ENCODE data around the gene UMPS.

Gene UMPS

DNA sequence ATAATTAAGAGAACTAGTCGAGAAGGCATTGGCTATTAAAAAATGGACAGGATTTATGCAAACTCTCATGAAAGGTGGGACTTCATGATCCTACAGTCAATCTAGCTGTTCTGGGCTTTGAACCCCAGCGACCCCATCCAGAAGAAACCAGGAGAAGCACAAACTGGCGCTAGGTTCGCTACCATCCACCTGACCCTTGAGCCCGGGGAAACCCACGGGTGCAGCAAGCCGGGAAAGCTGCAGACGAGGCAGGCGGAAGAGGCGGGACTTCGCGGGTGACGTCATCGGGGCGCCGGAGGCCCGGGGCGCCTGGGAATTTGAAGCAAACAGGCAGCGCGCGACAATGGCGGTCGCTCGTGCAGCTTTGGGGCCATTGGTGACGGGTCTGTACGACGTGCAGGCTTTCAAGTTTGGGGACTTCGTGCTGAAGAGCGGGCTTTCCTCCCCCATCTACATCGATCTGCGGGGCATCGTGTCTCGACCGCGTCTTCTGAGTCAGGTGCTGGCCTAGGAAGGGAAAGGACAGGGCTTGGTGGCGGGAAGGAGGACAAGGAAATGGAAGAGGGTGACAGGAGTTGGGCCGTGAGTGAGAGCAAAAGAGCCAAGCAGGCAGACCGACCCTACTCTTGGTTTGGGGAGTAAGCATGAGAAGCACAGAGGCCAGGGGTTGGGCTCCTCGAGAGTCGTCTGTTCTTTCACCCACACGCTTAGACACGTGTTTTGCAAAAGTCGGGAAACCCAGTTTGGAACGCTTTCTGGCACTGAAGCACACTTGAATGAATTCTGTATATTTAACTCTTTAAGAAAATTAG is at the start of gene UMPS:
Gene UMPS, plus strand, starts transcription at position 324 of the 812 bp plus-strand sequence. Its CDS starts 20 bp downstream, at position 344.
- TF ChIP-seq GATA1 (IDR thresholded peaks at IDR 0.05; ENCODE audit: low read depth, low read length) (no peak), POLR2A (IDR thresholded peaks at IDR 0.05; ENCODE audit: low read length) (peak; percentile 87)
- DNase-seq, result peak; percentile 92

DNA sequence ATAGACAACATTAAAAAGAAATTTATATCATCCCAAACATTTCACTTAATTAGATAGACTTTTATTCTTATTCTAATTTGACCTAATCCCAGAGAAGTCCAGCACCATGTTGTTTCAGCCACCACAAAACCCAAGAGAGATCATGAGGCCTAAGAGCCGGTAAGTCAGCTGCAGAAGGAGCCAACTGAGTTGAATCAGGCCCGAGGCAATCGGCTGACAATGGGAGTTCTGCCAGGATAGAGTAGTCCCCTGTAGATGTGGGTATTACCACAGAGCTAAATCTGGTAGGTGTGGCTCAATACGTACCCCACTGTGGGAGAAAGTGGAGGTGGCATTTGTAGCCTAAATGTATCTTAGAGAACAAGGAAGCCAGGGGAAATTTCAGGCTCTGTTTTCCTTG is 49.7 kb upstream of the UMPS start:
- no peak for DNase-seq
- TF ChIP-seq GATA1 (IDR thresholded peaks at IDR 0.05; ENCODE audit: low read depth, low read length), result no peak
- no peak for TF ChIP-seq POLR2A (IDR thresholded peaks at IDR 0.05; ENCODE audit: low read length)

DNA sequence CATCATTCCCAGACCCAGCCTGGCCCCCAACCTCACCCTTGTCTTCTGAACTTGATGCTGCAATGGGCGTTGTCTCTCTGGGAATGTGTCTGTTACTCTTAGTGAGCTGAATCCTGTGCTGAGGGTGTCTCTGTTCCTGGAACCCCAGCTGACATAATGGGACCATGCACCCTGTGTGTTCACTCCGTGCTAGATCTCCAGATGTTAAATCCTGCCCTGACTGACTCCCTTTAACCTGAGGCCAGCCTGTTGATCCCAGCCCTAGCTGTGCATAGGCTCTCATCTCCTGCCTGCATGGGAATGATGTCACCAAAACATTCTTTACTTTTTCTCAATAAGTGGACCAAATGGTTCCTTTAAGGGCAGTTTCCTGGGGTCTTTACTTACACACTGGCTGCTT is 48.0 kb upstream of the UMPS start:
- DNase-seq, result no peak

DNA sequence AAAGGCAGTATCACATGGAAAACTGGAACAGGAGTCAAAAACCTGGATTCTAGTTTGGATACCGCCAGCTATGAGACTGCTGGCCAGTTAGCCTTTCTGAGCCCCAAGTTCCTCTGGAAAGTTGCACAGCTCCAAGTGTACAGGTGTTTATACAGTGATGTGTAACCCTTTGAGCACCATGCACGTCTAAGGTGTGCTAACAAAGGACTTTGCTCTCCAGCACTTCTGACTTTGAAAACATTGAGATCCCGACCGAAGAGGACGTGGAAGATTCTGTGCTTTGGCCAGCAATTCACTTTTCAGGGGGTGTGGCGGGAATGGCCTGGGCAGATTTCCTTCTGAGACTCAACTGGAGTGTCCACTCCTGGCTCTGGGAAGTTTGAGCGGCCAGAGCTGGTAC is 45.8 kb upstream of the UMPS start:
- TF ChIP-seq GATA1 (IDR thresholded peaks at IDR 0.05; ENCODE audit: low read depth, low read length) (no peak), POLR2A (IDR thresholded peaks at IDR 0.05; ENCODE audit: low read length) (no peak)
- no peak for DNase-seq

More for the DNA sequence above, 48.0 kb upstream of the UMPS start:
- TF ChIP-seq POLR2A (IDR thresholded peaks at IDR 0.05; ENCODE audit: low read length) (no peak), GATA1 (IDR thresholded peaks at IDR 0.05; ENCODE audit: low read depth, low read length) (no peak)

DNA sequence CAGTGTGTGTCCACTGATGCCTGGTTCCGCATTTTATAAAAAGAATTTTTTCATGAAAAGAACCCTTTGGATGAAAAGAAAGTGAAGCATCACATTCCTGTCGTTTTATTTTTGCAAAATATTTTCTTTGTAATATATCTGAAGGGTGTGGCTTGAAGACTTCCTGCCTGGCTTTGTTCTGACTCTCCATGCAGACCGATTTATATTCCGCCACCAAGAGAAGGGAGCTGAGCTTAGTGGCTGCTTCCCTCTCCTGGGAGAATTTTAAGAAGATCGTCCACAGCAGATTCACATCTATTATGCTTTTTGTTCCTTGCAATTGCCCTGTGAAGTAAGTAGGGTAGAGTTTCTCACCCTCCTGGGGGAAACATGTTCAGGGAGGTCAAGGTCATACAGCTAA is 45.2 kb upstream of the UMPS start:
- no peak for TF ChIP-seq POLR2A (IDR thresholded peaks at IDR 0.05; ENCODE audit: low read length)
- no peak for TF ChIP-seq GATA1 (IDR thresholded peaks at IDR 0.05; ENCODE audit: low read depth, low read length)
- no peak for DNase-seq

DNA sequence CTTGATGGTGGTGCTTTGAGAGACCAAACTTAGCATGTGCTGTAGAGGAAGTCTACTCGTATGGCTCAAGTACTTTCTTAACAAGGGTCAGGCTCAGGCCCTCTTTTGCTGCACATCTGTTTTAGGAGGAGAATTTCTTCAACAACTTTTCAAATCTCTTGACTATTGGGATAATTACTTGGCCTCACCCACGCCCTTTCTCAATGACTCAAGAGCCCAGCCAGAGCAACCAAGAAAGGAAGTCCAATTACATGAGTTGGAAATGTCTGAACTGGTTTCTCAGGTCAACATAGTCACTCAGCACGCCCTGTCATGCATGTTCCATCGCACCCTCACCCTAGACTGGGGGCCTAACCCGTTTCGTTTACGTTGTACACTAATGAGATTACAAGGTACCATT is 44.8 kb upstream of the UMPS start:
- no peak for TF ChIP-seq POLR2A (IDR thresholded peaks at IDR 0.05; ENCODE audit: low read length)
- no peak for TF ChIP-seq GATA1 (IDR thresholded peaks at IDR 0.05; ENCODE audit: low read depth, low read length)
- no peak for DNase-seq

DNA sequence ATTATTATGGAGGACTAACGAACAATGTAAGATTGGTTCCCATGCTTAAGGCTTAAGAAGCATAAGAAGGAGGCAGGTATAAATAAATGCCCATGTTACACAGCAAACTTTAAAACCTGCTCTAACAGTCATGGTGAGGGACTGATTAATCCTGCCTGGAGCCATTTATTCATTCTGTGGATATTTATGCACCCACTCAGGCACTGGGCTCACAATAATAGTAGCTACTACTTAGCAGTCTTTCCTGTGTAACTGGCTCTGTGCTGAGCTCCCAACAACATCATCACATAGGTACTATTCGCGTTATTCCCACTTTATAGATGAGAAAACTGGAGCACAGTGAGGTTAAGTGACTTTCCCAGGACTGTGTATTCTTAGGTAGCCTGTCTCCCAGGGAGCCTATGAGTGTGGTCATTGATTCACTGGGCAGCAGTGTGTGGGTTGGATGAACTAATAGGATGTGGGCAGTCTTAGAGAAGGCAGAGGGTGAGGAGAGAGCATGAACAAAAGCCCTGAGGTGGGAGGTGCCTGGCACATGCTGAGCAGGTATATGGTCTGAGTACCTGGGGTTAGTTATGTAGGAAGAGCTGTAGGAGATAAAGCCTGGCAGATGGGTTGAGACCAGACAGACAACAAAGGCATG is 44.1 kb upstream of the UMPS start:
- no peak for DNase-seq
- TF ChIP-seq GATA1 (IDR thresholded peaks at IDR 0.05; ENCODE audit: low read depth, low read length), result no peak
- no peak for TF ChIP-seq POLR2A (IDR thresholded peaks at IDR 0.05; ENCODE audit: low read length)

DNA sequence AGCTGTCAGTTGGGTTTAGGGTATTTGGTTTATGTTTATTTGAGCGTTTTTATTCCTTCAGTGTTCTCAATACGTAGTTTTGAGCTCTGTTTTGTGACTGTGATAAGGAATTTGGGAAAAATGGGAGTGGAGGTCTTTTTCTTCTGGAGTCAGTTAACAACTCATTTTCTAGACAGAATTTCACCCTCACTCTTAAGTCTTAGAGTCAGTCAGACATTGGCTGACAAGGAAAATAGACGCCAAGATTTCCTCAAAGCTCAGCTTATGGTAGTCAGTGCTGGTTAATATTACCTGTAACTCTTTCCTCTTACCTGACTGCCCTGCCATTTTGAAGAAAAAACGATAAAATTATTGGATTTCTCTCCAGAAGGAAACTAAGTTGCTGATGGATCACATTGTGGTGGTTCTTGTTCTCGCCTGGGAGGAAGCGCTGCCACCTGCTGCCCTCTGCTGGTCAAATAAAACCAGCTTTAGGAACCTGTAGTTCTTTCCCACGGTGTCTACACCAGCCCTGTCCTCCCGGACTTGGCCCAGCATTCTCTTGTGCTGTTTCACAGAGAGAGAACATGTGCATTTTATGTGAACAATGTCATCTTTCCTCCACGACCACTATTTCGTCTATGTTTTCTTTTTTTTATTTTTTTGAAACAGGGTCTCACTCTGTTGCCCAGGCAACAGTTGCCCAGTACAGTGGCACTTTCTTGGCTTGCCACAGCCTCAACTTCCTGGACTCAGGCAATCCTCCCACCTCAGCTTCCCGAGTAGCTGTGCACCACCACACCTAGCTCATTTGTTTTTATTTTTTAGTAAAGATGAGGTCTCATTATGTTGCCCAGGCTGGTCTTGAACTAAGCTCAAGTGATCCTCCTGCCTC is 41.4 kb upstream of the UMPS start:
- DNase-seq, result peak; percentile 71 to 86
- TF ChIP-seq POLR2A (IDR thresholded peaks at IDR 0.05; ENCODE audit: low read length) (no peak), GATA1 (IDR thresholded peaks at IDR 0.05; ENCODE audit: low read depth, low read length) (no peak)

DNA sequence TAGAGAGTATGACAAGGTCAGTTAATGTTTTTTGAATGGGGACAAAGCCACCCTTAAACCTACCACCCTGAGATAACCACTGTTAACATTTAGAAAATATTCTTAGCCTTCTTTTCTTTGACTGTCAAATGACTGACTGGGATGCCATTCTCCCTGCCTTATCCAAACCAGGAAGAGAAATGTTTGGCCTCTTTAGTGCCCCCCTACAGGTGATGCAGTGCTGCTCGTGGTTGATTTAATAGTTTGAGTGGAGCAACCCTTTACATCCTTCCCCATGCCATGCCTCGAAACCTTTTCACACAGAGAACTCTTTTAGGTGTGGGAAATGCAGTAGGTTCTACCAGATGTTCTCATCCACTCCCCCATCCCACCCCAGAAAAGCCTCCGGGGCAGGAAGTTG is 38.7 kb upstream of the UMPS start:
- DNase-seq, result no peak
- no peak for TF ChIP-seq POLR2A (IDR thresholded peaks at IDR 0.05; ENCODE audit: low read length)
- TF ChIP-seq GATA1 (IDR thresholded peaks at IDR 0.05; ENCODE audit: low read depth, low read length), result no peak

DNA sequence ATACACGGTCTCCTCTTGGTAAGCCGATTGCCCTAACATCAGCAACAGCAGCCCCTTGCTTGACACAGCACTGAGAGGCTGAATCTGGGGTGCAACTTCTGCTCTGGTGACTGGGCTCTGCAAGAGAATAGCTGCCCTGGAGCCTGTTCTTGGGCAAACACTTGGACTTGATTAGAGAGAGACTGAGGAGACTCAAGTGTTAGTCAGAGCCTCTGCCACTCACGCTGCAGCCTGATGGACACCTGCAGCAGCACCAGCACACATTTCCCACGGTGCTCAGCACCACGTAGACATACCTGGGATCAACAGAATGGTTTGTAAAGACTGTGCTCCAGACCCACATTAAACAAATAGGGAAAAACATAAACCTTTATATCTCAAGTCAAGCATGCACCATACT is 35.8 kb upstream of the UMPS start:
- DNase-seq, result no peak
- TF ChIP-seq POLR2A (IDR thresholded peaks at IDR 0.05; ENCODE audit: low read length) (no peak), GATA1 (IDR thresholded peaks at IDR 0.05; ENCODE audit: low read depth, low read length) (no peak)

DNA sequence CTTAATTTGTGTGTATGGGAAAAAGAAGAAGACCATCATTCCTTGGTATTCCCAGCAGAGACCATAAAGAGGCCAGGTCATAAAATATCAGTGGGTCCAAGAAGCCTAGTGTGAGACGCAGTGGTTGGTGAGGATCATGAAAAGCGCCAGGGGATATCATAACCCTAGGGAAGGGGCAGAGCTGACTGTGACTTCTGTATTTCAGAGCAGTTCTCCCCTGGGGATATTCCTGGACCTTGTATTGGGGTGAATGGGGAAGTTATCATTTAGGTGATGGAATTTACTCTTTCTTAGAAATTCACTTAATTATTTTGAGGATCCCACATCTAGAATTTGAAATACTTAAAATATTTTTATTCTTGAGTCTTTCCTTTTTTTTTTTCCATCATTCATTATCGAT is 34.9 kb upstream of the UMPS start:
- TF ChIP-seq POLR2A (IDR thresholded peaks at IDR 0.05; ENCODE audit: low read length) (no peak), GATA1 (IDR thresholded peaks at IDR 0.05; ENCODE audit: low read depth, low read length) (no peak)
- no peak for DNase-seq

DNA sequence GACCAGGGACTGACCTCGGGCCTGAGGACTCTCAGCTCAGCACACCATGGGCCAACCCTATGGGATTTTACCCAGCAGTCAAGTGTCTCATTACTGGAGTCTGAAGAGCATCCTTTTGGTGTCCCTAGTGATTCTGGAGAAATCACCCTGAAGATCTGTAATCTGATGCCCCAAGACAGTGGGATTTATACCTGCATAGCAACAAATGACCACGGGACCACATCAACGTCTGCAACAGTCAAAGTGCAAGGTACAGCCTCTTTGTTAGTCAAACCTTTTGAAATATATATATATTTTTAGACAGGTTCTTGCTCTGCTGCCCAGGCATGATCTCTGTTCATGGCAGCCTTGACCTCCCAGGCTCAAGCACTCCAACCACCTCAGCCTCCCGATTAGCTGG is 34.2 kb upstream of the UMPS start:
- DNase-seq, result no peak
- TF ChIP-seq GATA1 (IDR thresholded peaks at IDR 0.05; ENCODE audit: low read depth, low read length), result no peak
- TF ChIP-seq POLR2A (IDR thresholded peaks at IDR 0.05; ENCODE audit: low read length), result no peak

DNA sequence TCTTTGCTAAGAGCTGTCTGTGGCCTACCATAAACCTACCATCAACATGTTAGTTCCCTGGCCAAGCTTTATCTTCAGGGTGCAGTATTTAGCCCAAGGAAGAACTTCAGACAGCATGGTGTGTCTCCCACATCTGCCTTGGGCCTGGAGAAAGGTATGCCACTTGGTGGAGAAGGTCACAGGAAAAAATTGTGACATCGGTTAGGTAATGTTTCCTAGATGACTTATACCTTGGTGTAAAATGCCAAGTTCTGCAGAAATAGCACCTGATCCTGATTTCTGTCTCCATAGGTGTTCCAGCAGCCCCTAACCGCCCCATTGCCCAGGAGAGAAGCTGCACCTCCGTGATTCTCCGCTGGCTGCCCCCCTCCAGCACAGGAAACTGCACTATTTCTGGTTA is 33.0 kb upstream of the UMPS start:
- no peak for TF ChIP-seq GATA1 (IDR thresholded peaks at IDR 0.05; ENCODE audit: low read depth, low read length)
- no peak for TF ChIP-seq POLR2A (IDR thresholded peaks at IDR 0.05; ENCODE audit: low read length)
- DNase-seq, result no peak
